Keratinocyte (primary cell): Measurements from ENCODE around the gene PRKCA.

Experiments
- CTCF ChIP-seq, 3 experiments: IDR thresholded peaks in 1 of 3; conservative IDR thresholded peaks in 1 of 3; optimal IDR thresholded peaks in 1 of 3; 2 replicates in 2 of 3; 3 replicates in 1 of 3; pipeline versions ENCODE3 to v1.5.1; 2011; ENCODE audit warnings: low read length in 3 of 3, mild to moderate bottlenecking in 3 of 3, moderate library complexity in 2 of 3, control low read depth in 1 of 3, inconsistent platforms in 1 of 3; ENCODE audit not compliant: insufficient read depth in 2 of 3; ENCODE audit errors: extremely low read depth in 1 of 3
- EZH2 ChIP-seq: IDR thresholded peaks from one replicate; pipeline ENCODE4 v1.6.1; 2012; ENCODE audit warnings: inconsistent platforms, mild to moderate bottlenecking, low read length, moderate library complexity

GRCh38 chr17:66625311-66625767, 322.9 kb downstream of the PRKCA start:
- TF ChIP-seq CTCF (optimal IDR thresholded peaks at IDR 0.05 in 1 of 3, IDR thresholded peaks at IDR 0.05 in 1 of 3, conservative IDR thresholded peaks at IDR 0.05 in 1 of 3; ENCODE audit: extremely low read depth in 1 of 3, insufficient read depth in 2 of 3, low read length in 3 of 3) (peak in 2 of 3 experiments; percentile 17 to 46), EZH2 (no peak)
